ENCODE results near the gene TPM4. TPM values are rescaled to one million over a fixed set of nuclear protein-coding genes. Genes with fewer than 3 reads are reported as not detected.
"Not testable (repeated sequence)": the region's sequence is repeated elsewhere in the genome, so short reads cannot be mapped to it uniquely, and the experiment has no call there.

The TPM4 gene
- total and polyA plus RNA-seq, 2 experiments from 2014 or later, result 223 to 288 TPM

GRCh38 chr19:16099314-16099965 is 23.1 kb downstream of the TPM4 start:
- not testable (repeated sequence) for ATAC-seq; H3K4me1 ChIP-seq (ENCODE audit: insufficient read depth); H3K4me3 ChIP-seq; H3K9me2 ChIP-seq (ENCODE audit: insufficient read depth); H3K9me3 Mint-ChIP-seq; H3K27me3 Mint-ChIP-seq (ENCODE audit: insufficient read depth, low read depth, poor library complexity); H4K20me1 ChIP-seq (replicated peaks; ENCODE audit: insufficient read depth); H3K4me3 Mint-ChIP-seq; H3K27ac Mint-ChIP-seq; H3K27me3 ChIP-seq (ENCODE audit: insufficient read depth); H3K27ac ChIP-seq (ENCODE audit: low read depth); H3F3A ChIP-seq (replicated peaks; ENCODE audit: low read depth); H3K4me2 ChIP-seq; H3K79me2 ChIP-seq (replicated peaks; ENCODE audit: insufficient read depth); DNase-seq (ENCODE audit: low spot score); H3K4me1 Mint-ChIP-seq; H2AFZ ChIP-seq
- peaks cover 58% of the 10 kb centered on the region for H3K36me3 ChIP-seq (ENCODE audit: insufficient read depth)
- H3K36me3 Mint-ChIP-seq (ENCODE audit: low read depth), result peaks cover 87% of the 10 kb centered on the region

DNA sequence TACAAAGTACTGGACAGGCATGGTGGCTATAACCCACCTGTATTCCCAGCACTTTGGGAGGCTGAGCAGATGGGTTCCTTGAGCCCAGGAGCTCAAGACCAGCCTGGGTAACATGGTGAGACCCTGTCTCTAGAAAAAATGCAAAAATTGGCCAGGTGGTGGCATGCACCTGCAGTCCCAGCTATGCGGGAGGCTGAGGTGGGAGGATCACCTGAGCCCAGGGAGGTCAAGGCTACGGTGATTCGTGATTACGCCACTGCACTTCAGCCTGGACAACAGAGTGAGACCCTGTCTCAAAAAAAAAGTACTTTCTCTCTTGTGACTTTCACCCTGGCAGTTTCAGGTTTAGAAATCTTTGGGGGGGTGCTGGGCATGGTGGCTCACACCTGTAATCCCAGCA is 24.2 kb downstream of the TPM4 start:
- Histone ChIP-seq H3K27me3 (ENCODE audit: insufficient read depth) (no peaks in the 10 kb centered on the region), H3K4me1 (ENCODE audit: insufficient read depth) (no peaks in the 10 kb centered on the region), H3K9me2 (ENCODE audit: insufficient read depth) (no peaks in the 10 kb centered on the region), H4K20me1 (replicated peaks; ENCODE audit: insufficient read depth) (0 out of 2 replicates have a peak, but pooled peaks cover 10% of the 10 kb centered on the region), H3K79me2 (replicated peaks; ENCODE audit: insufficient read depth) (0 out of 2 replicates have a peak, but pooled peaks cover 4% of the 10 kb centered on the region), H3K4me2 (no peak overlapping the region), H3K36me3 (ENCODE audit: insufficient read depth) (peaks cover 48% of the 10 kb centered on the region), H3K27ac (ENCODE audit: low read depth) (no peak overlapping the region), H2AFZ (no peak overlapping the region), H3F3A (replicated peaks; ENCODE audit: low read depth) (no peaks in the 10 kb centered on the region), H3K4me3 (no peak overlapping the region)
- Mint-ChIP-seq H3K9me3 (no peaks in the 10 kb centered on the region; the same call in 2 of the 3 replicates), H3K36me3 (ENCODE audit: low read depth) (peaks cover 76% of the 10 kb centered on the region), H3K27ac (no peak overlapping the region), H3K4me1 (no peaks in the 10 kb centered on the region), H3K4me3 (no peak overlapping the region), H3K27me3 (ENCODE audit: insufficient read depth, low read depth, poor library complexity) (peaks cover 6% of the 10 kb centered on the region)
- ATAC-seq (no peak), DNase-seq (ENCODE audit: low spot score) (no peak)
- TF ChIP-seq, protein P1, sequence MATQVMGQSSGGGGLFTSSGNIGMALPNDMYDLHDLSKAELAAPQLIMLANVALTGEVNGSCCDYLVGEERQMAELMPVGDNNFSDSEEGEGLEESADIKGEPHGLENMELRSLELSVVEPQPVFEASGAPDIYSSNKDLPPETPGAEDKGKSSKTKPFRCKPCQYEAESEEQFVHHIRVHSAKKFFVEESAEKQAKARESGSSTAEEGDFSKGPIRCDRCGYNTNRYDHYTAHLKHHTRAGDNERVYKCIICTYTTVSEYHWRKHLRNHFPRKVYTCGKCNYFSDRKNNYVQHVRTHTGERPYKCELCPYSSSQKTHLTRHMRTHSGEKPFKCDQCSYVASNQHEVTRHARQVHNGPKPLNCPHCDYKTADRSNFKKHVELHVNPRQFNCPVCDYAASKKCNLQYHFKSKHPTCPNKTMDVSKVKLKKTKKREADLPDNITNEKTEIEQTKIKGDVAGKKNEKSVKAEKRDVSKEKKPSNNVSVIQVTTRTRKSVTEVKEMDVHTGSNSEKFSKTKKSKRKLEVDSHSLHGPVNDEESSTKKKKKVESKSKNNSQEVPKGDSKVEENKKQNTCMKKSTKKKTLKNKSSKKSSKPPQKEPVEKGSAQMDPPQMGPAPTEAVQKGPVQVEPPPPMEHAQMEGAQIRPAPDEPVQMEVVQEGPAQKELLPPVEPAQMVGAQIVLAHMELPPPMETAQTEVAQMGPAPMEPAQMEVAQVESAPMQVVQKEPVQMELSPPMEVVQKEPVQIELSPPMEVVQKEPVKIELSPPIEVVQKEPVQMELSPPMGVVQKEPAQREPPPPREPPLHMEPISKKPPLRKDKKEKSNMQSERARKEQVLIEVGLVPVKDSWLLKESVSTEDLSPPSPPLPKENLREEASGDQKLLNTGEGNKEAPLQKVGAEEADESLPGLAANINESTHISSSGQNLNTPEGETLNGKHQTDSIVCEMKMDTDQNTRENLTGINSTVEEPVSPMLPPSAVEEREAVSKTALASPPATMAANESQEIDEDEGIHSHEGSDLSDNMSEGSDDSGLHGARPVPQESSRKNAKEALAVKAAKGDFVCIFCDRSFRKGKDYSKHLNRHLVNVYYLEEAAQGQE (IDR thresholded peaks at IDR 0.05; ENCODE audit: unreplicated experiment), result no peak
- TF ChIP-seq ETS1 (IDR thresholded peaks at IDR 0.05) (no peak), POLR2AphosphoS5 (IDR thresholded peaks at IDR 0.05; ENCODE audit: low read depth) (no peak), JUNB (IDR thresholded peaks at IDR 0.05; ENCODE audit: unreplicated experiment) (no peak), EZH2phosphoT487 (IDR thresholded peaks at IDR 0.05; ENCODE audit: unreplicated experiment) (no peak), CTCF (conservative IDR thresholded peaks at IDR 0.05; ENCODE audit: low read depth in 2 of 2) (no peak), EZH2 (IDR thresholded peaks at IDR 0.05; ENCODE audit: low read depth, unreplicated experiment) (no peak), CREB1 (CRISPR knock-in tag; IDR thresholded peaks at IDR 0.05; ENCODE audit: low read depth) (no peak), NANOG (IDR thresholded peaks at IDR 0.05; ENCODE audit: borderline replicate concordance) (no peak)
